Uterus (tissue), 2 donors: Measurements from ENCODE around the gene ADM5.

Experiments used
- POLR2A ChIP-seq, 2 donors: fragments of 450-650 bp; IDR thresholded peaks; one replicate each; pipeline ENCODE4 v1.6.1; 2016; ENCODE audit warnings: antibody characterized with exemption in 2 of 2, mild to moderate bottlenecking in 1 of 2, moderate library complexity in 1 of 2
- TF ChIP-seq, protein P1 (sequence below), 4 experiments: fragments of 200-600 bp in 2 of 4; fragments of 450-650 bp in 2 of 4; sonication (generic) in 2 of 4; IDR thresholded peaks; one replicate each; pipeline ENCODE4 v1.5.1; 2016 to 2019; ENCODE audit warnings: antibody characterized with exemption in 4 of 4, mild to moderate bottlenecking in 2 of 4, moderate library complexity in 1 of 4

DNA sequence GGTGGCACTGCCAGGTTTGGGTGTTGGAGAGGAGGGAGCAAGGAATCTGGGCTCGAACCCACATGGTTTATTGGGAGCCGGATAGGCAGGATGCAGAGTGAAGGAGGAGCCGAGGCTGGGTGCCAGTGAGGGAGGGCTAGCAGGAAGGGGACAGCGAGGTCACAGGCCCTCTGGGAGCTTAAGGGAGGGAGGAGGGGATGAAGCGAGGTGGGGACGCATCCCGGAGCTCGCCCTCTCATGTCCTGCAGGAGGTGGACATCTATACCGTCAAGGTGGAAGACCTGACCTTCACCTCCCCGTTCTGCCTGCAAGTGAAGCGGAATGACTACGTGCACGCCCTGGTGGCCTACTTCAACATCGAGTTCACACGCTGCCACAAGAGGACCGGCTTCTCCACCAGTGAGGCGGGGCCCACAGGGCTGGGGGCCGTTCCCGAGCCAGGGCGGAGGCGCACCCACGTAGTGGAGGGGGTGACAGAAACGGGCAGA is 3.5 kb upstream of the ADM5 start:
- TF ChIP-seq, protein P1, sequence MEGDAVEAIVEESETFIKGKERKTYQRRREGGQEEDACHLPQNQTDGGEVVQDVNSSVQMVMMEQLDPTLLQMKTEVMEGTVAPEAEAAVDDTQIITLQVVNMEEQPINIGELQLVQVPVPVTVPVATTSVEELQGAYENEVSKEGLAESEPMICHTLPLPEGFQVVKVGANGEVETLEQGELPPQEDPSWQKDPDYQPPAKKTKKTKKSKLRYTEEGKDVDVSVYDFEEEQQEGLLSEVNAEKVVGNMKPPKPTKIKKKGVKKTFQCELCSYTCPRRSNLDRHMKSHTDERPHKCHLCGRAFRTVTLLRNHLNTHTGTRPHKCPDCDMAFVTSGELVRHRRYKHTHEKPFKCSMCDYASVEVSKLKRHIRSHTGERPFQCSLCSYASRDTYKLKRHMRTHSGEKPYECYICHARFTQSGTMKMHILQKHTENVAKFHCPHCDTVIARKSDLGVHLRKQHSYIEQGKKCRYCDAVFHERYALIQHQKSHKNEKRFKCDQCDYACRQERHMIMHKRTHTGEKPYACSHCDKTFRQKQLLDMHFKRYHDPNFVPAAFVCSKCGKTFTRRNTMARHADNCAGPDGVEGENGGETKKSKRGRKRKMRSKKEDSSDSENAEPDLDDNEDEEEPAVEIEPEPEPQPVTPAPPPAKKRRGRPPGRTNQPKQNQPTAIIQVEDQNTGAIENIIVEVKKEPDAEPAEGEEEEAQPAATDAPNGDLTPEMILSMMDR (IDR thresholded peaks at IDR 0.05): no peak
- TF ChIP-seq POLR2A (IDR thresholded peaks at IDR 0.05): no peak
